Left lung (tissue), 10 donors: ENCODE results near the gene LPCAT1. TPM values are rescaled to one million over a fixed set of nuclear protein-coding genes. Genes with fewer than 3 reads are reported as not detected.
"Not testable (repeated sequence)": the region's sequence is repeated elsewhere in the genome, so short reads cannot be mapped to it uniquely, and the experiment has no call there.

Experiments
- ATAC-seq: fragments of 200-7000 bp; cut with Tn5 transposase; one replicate; pipeline ENCODE4 v1.9.1; 2020; ENCODE audit warnings: moderate library complexity
- DNase-seq, 4 donors: peaks; one replicate each; pipeline ENCODE4 v3.0.0-alpha.2; 2013 to 2020
- H3K27ac ChIP-seq, 2 donors: fragments of 200-600 bp; sonication (generic) in 1 of 2; one replicate each; pipeline versions ENCODE4 v1.5.0 to v1.8.0; 2020 to 2021
- H3K27me3 ChIP-seq, 2 donors: fragments of 200-600 bp; sonication (generic) in 1 of 2; one replicate each; pipeline versions ENCODE4 v1.5.0 to v1.8.0; 2020 to 2021
- H3K36me3 ChIP-seq, 2 donors: fragments of 200-600 bp; sonication (generic) in 1 of 2; one replicate each; pipeline versions ENCODE4 v1.5.0 to v1.8.0; 2020 to 2021
- H3K4me1 ChIP-seq, 2 donors: fragments of 200-600 bp; one replicate each; pipeline ENCODE4 v1.8.0; 2021
- H3K4me3 ChIP-seq, 2 donors: fragments of 200-600 bp; sonication (generic) in 1 of 2; one replicate each; pipeline versions ENCODE4 v1.5.0 to v1.8.0; 2020 to 2021; ENCODE audit warnings: mild to moderate bottlenecking in 1 of 2
- H3K9me3 ChIP-seq, 2 donors: fragments of 200-600 bp; sonication (generic) in 1 of 2; one replicate each; pipeline versions ENCODE4 v1.5.0 to v1.8.0; 2020 to 2021
- CTCF ChIP-seq, 2 donors: fragments of 200-600 bp; sonication (generic) in 1 of 2; IDR thresholded peaks; one replicate each; pipeline versions ENCODE4 v1.5.0 to v1.8.0; 2021; ENCODE audit warnings: antibody characterized with exemption in 2 of 2
- intact Hi-C, 2 donors: fragments of 100-400 bp; cut with DNase I; formaldehyde crosslinking; loops; one replicate each; pipeline versions ENCODE4 v1.11.2 to v1.14.2; 2022
- polyA plus RNA-seq, 6 donors: library from polyadenylated mRNA; unstranded; fragments of 120-200 nt; gene quantifications; one replicate each; pipeline ENCODE4 v1.2.1, GENCODE V29; 2013; ENCODE audit not compliant: insufficient read length in 6 of 6
- total RNA-seq, 2 donors: library from RNA; stranded (reverse); fragmentation: NEBNext Ultra II Directional; extraction: Animal tissue kit (Norgen Biotek cat#: 25700); gene quantifications; one replicate each; pipeline ENCODE4 v1.2.1, GENCODE V29; 2021
- donor health status: DM: no; HTN: yes; CAD: no.
- donor health status: DM: no; HTN: no; CAD: no.

LPCAT1 gene
- total and polyA plus RNA-seq, 8 donors = 106 to 751 (median 148) TPM

GRCh38 chr5:1516615-1517601 lies 6.9 kb downstream of the LPCAT1 start:
- TF ChIP-seq CTCF (IDR thresholded peaks at IDR 0.05) = no peak
- intact Hi-C loops = no loop called here

GRCh38 chr5:1515921-1516571 lies 7.7 kb downstream of the LPCAT1 start:
- H3K4me1 ChIP-seq = peaks cover 20 to 55% of the 10 kb centered on the region in 2 donors
- no peak overlapping the region for H3K4me3 ChIP-seq
- TF ChIP-seq CTCF (IDR thresholded peaks at IDR 0.05) = no peak
- peak overlapping the region; percentile 59 to 74 for H3K27ac ChIP-seq
- intact Hi-C loops = no loop called here
- no peaks in the 10 kb centered on the region for H3K27me3 ChIP-seq
- peak in 2 of 4 donors; percentile 39 to 78 for DNase-seq
- ATAC-seq = peak; percentile 39
- peaks cover 0 to 56% of the 10 kb centered on the region in 2 donors for H3K36me3 ChIP-seq
- H3K9me3 ChIP-seq = no peaks in the 10 kb centered on the region

More at GRCh38 chr5:1516615-1517601, 6.9 kb downstream of the LPCAT1 start:
- DNase-seq (peak in 2 of 4 donors; percentile 63 to 80), ATAC-seq (peak; percentile 24)
- Histone ChIP-seq H3K9me3 (no peaks in the 10 kb centered on the region), H3K36me3 (peaks cover 0 to 51% of the 10 kb centered on the region in 2 donors), H3K27me3 (no peaks in the 10 kb centered on the region), H3K27ac (peak overlapping the region; percentile 59 to 74), H3K4me3 (no peak overlapping the region), H3K4me1 (peaks cover 25 to 60% of the 10 kb centered on the region in 2 donors)

- no peak for TF ChIP-seq CTCF (IDR thresholded peaks at IDR 0.05)
- Histone ChIP-seq H3K9me3 (no peaks in the 10 kb centered on the region), H3K4me1 (peaks cover 20 to 55% of the 10 kb centered on the region in 2 donors), H3K36me3 (peaks cover 0 to 56% of the 10 kb centered on the region in 2 donors), H3K4me3 (no peak overlapping the region), H3K27ac (peak overlapping the region; percentile 59 to 74), H3K27me3 (no peaks in the 10 kb centered on the region)
- DNase-seq = peak in 2 of 4 donors; percentile 34 to 51
- intact Hi-C loops = no loop called here
- no peak for ATAC-seq
Measured at GRCh38 chr5:1515311-1515920, 8.3 kb downstream of the LPCAT1 start.

- intact Hi-C loops, H3K9me3 ChIP-seq, H3K27me3 ChIP-seq, H3K4me3 ChIP-seq, ATAC-seq: not testable (repeated sequence)
- peak in 3 of 4 donors; percentile 26 to 65 (median 62) for DNase-seq
- Histone ChIP-seq H3K4me1 (peaks cover 20 to 55% of the 10 kb centered on the region in 2 donors), H3K27ac (peak overlapping the region in 1 of 2 donors; percentile 19), H3K36me3 (peaks cover 0 to 56% of the 10 kb centered on the region in 2 donors)
Measured at GRCh38 chr5:1514819-1515310, 8.9 kb downstream of the LPCAT1 start.

GRCh38 chr5:1514027-1514818 lies 9.5 kb downstream of the LPCAT1 start:
- peak in 2 of 4 donors; percentile 30 to 67 for DNase-seq
- Histone ChIP-seq H3K4me3 (no peak overlapping the region), H3K36me3 (peaks cover 0 to 56% of the 10 kb centered on the region in 2 donors), H3K9me3 (no peaks in the 10 kb centered on the region), H3K27me3 (no peaks in the 10 kb centered on the region), H3K4me1 (peaks cover 20 to 55% of the 10 kb centered on the region in 2 donors), H3K27ac (peak overlapping the region; percentile 19 to 81)
- no peak for TF ChIP-seq CTCF (IDR thresholded peaks at IDR 0.05)
- intact Hi-C loops = no loop called here
- ATAC-seq = no peak
